ENCODE results near the gene TNFAIP8. TPM values are rescaled to one million over a fixed set of nuclear protein-coding genes. Genes with fewer than 3 reads are reported as not detected.

Gene TNFAIP8
- total RNA-seq, 2 experiments from 2014 or later: 106 to 114 TPM

DNA sequence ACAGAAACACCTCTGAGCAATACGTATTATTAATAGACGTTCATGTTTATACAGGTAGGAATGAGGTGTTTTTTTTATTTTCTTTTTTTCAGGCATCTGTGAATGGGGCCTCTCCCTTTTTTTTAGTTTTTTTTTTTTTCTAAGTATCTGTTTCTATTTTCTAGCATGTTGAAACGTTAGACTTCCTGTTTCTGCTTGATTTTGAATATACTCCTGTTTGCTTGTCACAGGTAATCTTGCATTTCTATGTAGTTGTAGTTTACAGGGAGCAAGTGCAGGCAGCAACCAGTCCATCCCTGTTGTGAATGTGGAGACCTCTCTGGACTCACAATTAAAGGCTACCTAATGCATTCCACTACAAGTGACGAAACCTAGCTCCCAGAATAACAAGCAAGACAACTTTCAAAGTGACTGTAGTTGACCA lies 22.8 kb upstream of the TNFAIP8 start:
- intact Hi-C loops (cut with DNase I, micrococcal nuclease): loop anchor here in 1 of 2 experiments (5.0 kb wide), 2 partner anchors 34 to 79 kb away; no protein-coding TSS in a partner anchor
- peak overlapping the region; percentile 86 for H3K4me3 Mint-ChIP-seq

DNA sequence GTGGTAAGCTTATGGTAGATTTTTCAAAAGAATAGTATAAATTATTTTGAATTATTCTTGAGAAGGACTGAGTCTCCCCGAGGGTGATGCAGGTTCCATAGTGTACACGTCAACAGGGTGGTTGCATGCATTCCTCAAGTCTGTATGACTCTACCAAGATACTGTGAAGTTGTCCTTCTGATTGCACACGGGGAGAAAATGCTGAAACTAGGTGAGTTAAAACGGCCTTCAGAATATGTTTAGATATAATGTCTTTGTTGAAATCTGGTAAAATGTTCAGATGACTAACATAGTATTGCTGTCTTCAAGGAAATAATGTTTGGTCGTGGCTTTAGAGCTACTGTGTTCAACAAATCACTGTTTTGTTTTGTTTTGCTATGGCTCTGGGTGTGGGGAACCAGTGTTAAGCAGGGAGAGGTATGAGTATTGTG lies 22.4 kb upstream of the TNFAIP8 start:
- H3K4me3 Mint-ChIP-seq: peak overlapping the region; percentile 86
- H3K27me3 Mint-ChIP-seq: no peaks in the 10 kb centered on the region
- H3K27ac Mint-ChIP-seq: peak overlapping the region; percentile 97
- ChIA-PET POLR2A (interaction anchor here (0.7 to 17.9 kb wide), 11 partner anchors 10 to 146 kb away, joined by 3 to 301 read pairs (median 6); partner anchors contain the start of gene TNFAIP8), CTCF (interaction anchor here (1.3 to 5.0 kb wide), 9 partner anchors 8 to 345 kb away, joined by 3 to 28 read pairs (median 4); partner anchors contain the start of genes DTWD2 and TNFAIP8)
- H3K4me1 ChIP-seq (ENCODE audit: insufficient read depth, low read length): peaks cover 81% of the 10 kb centered on the region
- H3K36me3 ChIP-seq (ENCODE audit: insufficient read depth, low read length): peaks cover 18% of the 10 kb centered on the region
- H3K9me3 ChIP-seq (ENCODE audit: control insufficient read depth in 1 of 2, insufficient read depth in 1 of 2, low read length in 2 of 2): no peaks in the 10 kb centered on the region
- H3K4me3 ChIP-seq (ENCODE audit: low read length): peak overlapping the region; percentile 68
- DNase-seq (peak in 2 of 14 experiments; percentile 42 to 48), ATAC-seq (ENCODE audit: poor library complexity) (peak; percentile 18)
- H3K27ac ChIP-seq (ENCODE audit: low read depth in 1 of 2, low read length in 2 of 2): peak overlapping the region; percentile 77 to 83
- peaks cover 41% of the 10 kb centered on the region for H3K36me3 Mint-ChIP-seq (ENCODE audit: low read depth)
- peaks cover 96% of the 10 kb centered on the region for H3K4me1 Mint-ChIP-seq (ENCODE audit: low read depth)
- H3K9me3 Mint-ChIP-seq: no peaks in the 10 kb centered on the region
- H3K27me3 ChIP-seq (ENCODE audit: control insufficient read depth in 1 of 2, insufficient read depth in 2 of 2, low read length in 2 of 2): no peaks in the 10 kb centered on the region
- TF ChIP-seq, protein P1, sequence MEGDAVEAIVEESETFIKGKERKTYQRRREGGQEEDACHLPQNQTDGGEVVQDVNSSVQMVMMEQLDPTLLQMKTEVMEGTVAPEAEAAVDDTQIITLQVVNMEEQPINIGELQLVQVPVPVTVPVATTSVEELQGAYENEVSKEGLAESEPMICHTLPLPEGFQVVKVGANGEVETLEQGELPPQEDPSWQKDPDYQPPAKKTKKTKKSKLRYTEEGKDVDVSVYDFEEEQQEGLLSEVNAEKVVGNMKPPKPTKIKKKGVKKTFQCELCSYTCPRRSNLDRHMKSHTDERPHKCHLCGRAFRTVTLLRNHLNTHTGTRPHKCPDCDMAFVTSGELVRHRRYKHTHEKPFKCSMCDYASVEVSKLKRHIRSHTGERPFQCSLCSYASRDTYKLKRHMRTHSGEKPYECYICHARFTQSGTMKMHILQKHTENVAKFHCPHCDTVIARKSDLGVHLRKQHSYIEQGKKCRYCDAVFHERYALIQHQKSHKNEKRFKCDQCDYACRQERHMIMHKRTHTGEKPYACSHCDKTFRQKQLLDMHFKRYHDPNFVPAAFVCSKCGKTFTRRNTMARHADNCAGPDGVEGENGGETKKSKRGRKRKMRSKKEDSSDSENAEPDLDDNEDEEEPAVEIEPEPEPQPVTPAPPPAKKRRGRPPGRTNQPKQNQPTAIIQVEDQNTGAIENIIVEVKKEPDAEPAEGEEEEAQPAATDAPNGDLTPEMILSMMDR (IDR thresholded peaks at IDR 0.05): no peak
- intact Hi-C loops (cut with DNase I, micrococcal nuclease): loop anchor here in 1 of 2 experiments (5.0 kb wide), 2 partner anchors 34 to 79 kb away; no protein-coding TSS in a partner anchor

More for the DNA sequence above, 22.8 kb upstream of the TNFAIP8 start:
- DNase-seq (peak in 2 of 14 experiments; percentile 45 to 63), ATAC-seq (ENCODE audit: poor library complexity) (peak; percentile 1)
- peak overlapping the region; percentile 68 for H3K4me3 ChIP-seq (ENCODE audit: low read length)
- no peaks in the 10 kb centered on the region for H3K27me3 Mint-ChIP-seq
- peak overlapping the region; percentile 77 to 83 for H3K27ac ChIP-seq (ENCODE audit: low read depth in 1 of 2, low read length in 2 of 2)
- H3K36me3 Mint-ChIP-seq (ENCODE audit: low read depth): peaks cover 40% of the 10 kb centered on the region
- peaks cover 14% of the 10 kb centered on the region for H3K36me3 ChIP-seq (ENCODE audit: insufficient read depth, low read length)
- peaks cover 96% of the 10 kb centered on the region for H3K4me1 Mint-ChIP-seq (ENCODE audit: low read depth)
- CTCF ChIA-PET: interaction anchor here (1.4 to 5.0 kb wide), 5 partner anchors 9 to 63 kb away, joined by 3 to 28 read pairs (median 4); no protein-coding TSS in a partner anchor
- H3K9me3 ChIP-seq (ENCODE audit: control insufficient read depth in 1 of 2, insufficient read depth in 1 of 2, low read length in 2 of 2): no peaks in the 10 kb centered on the region
- POLR2A ChIA-PET: interaction anchor here (0.5 to 17.9 kb wide), 10 partner anchors 8 to 65 kb away, joined by 3 to 301 read pairs (median 8); partner anchors contain the start of gene TNFAIP8
- peaks cover 81% of the 10 kb centered on the region for H3K4me1 ChIP-seq (ENCODE audit: insufficient read depth, low read length)
- H3K27me3 ChIP-seq (ENCODE audit: control insufficient read depth in 1 of 2, insufficient read depth in 2 of 2, low read length in 2 of 2): no peaks in the 10 kb centered on the region
- TF ChIP-seq, protein P1 (IDR thresholded peaks at IDR 0.05): no peak
- H3K27ac Mint-ChIP-seq: peak overlapping the region; percentile 97
- no peaks in the 10 kb centered on the region for H3K9me3 Mint-ChIP-seq

DNA sequence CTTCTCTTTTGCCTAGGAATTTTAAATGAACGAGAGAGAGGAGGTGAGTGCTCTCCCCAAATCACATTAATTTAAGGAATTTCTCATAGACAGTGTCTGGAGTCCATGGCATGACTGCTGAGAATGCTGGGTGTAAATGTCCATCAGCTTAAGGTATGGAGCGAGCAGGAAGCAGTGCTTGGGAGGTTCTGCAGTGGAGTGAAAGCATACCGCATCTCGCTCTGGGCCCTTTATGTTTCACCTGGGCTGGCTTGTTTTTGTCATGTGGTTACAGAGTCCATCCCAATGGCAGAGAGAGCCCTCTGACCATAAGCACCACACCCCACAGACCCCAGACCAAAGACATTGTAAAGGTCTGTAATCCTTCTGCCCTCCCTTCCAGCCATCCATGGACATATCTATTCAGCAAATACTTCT lies 20.6 kb upstream of the TNFAIP8 start:
- Mint-ChIP-seq H3K36me3 (ENCODE audit: low read depth) (peaks cover 37% of the 10 kb centered on the region), H3K27me3 (no peaks in the 10 kb centered on the region), H3K4me3 (peak overlapping the region; percentile 86), H3K27ac (peak overlapping the region; percentile 97), H3K9me3 (no peaks in the 10 kb centered on the region), H3K4me1 (ENCODE audit: low read depth) (peaks cover 96% of the 10 kb centered on the region)
- ChIA-PET CTCF (interaction anchor here (1.0 to 5.0 kb wide), 12 partner anchors 11 to 270 kb away, joined by 3 to 28 read pairs (median 6); partner anchors contain the start of genes DMXL1 and TNFAIP8), POLR2A (interaction anchor here (0.7 to 17.9 kb wide), 16 partner anchors 11 to 97 kb away, joined by 3 to 301 read pairs (median 6); partner anchors contain the start of gene TNFAIP8)
- intact Hi-C loops (cut with DNase I, micrococcal nuclease): no loop called here
- H3K36me3 ChIP-seq (ENCODE audit: insufficient read depth, low read length): peaks cover 15% of the 10 kb centered on the region
- TF ChIP-seq, protein P1 (IDR thresholded peaks at IDR 0.05): no peak
- H3K9me3 ChIP-seq (ENCODE audit: control insufficient read depth in 1 of 2, insufficient read depth in 1 of 2, low read length in 2 of 2): no peaks in the 10 kb centered on the region
- H3K27ac ChIP-seq (ENCODE audit: low read depth in 1 of 2, low read length in 2 of 2): peak overlapping the region; percentile 77 to 83
- ATAC-seq (ENCODE audit: poor library complexity): no peak
- no peak for DNase-seq
- peak overlapping the region; percentile 68 for H3K4me3 ChIP-seq (ENCODE audit: low read length)
- peaks cover 82% of the 10 kb centered on the region for H3K4me1 ChIP-seq (ENCODE audit: insufficient read depth, low read length)
- H3K27me3 ChIP-seq (ENCODE audit: control insufficient read depth in 1 of 2, insufficient read depth in 2 of 2, low read length in 2 of 2): no peaks in the 10 kb centered on the region

All from CD4-positive, alpha-beta T cell (primary cell).